Thoracic aorta (tissue), 2 donors: Measurements from ENCODE around the gene SRGAP2C. TPM values are rescaled to one million over a fixed set of nuclear protein-coding genes. Genes with fewer than 3 reads are reported as not detected.
"Not testable (repeated sequence)": the region's sequence is repeated elsewhere in the genome, so short reads cannot be mapped to it uniquely, and the experiment has no call there.

Source experiments
- ATAC-seq: fragments of 150-250 bp; one replicate; pipeline ENCODE4 v1.8.0; 2017; ENCODE audit warnings: low read depth; ENCODE audit not compliant: insufficient number of reproducible peaks, low FRiP score
- DNase-seq: peaks from one replicate; pipeline ENCODE4 v3.0.0-alpha.2; 2020; ENCODE audit warnings: low spot score
- H3K27ac ChIP-seq, 2 donors: fragments of 200-600 bp; sonication (generic); 1 replicate in 1 of 2; 2 replicates in 1 of 2; pipeline ENCODE4 v1.5.1; 2016; ENCODE audit warnings: mild to moderate bottlenecking in 2 of 2, moderate library complexity in 2 of 2
- H3K27me3 ChIP-seq: fragments of 200-600 bp; sonication (generic); replicated peaks from 2 replicates; pipeline ENCODE4 v1.6.0; 2016; ENCODE audit warnings: mild to moderate bottlenecking; ENCODE audit not compliant: insufficient read depth
- H3K36me3 ChIP-seq: fragments of 200-600 bp; sonication (generic); one replicate; pipeline ENCODE4 v1.5.1; 2016
- H3K4me1 ChIP-seq, 2 donors: fragments of 200-600 bp; sonication (generic); 1 replicate in 1 of 2; 2 replicates in 1 of 2; pipeline versions ENCODE4 v1.5.1 to v1.6.0; 2016; ENCODE audit warnings: low read depth in 2 of 2, mild to moderate bottlenecking in 1 of 2; ENCODE audit not compliant: control insufficient read depth in 1 of 2
- H3K4me3 ChIP-seq: fragments of 200-600 bp; sonication (generic); 2 replicates; pipeline ENCODE4 v1.5.1; 2016; ENCODE audit warnings: mild to moderate bottlenecking
- H3K9me3 ChIP-seq: fragments of 200-600 bp; sonication (generic); 2 replicates; pipeline ENCODE4 v1.5.1; 2016
- CTCF ChIP-seq: fragments of 200-600 bp; sonication (generic); IDR thresholded peaks from one replicate; pipeline ENCODE4 v1.5.1; 2019; ENCODE audit warnings: antibody characterized with exemption
- total RNA-seq, 2 donors: library from RNA; depleted of rRNA; stranded (reverse); fragments of >200 nt; gene quantifications; one replicate each; pipeline versions ENCODE4 v1.1.0 to v1.2.3, GENCODE V29; 2016

The SRGAP2C gene
- total RNA-seq, 2 donors from 2014 or later, result 19.1 to 27.7 TPM

DNA sequence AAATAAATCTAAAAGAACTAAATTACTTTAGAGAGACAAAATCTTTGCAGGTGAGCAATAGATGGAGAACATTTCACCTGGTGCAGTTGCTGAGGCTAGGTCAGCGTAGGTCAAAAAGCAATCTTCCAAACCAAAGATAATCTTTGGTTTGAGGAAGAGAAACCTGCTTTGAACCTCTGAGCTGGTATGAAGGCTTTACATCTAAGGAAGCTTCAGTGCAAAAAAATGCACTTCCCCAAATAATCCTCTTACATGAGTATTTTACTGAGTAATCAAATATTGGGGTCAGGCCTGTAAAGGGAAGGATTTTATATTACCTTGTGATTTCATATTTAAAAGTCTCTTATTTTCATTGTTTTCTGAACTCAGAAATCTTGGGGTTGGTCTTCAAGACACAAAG is 223.6 kb downstream of the SRGAP2C start:
- DNase-seq (no peak), ATAC-seq (no peak)
- Histone ChIP-seq H3K27me3 (no peaks in the 10 kb centered on the region), H3K27ac (no peak overlapping the region), H3K36me3 (no peaks in the 10 kb centered on the region), H3K4me1 (no peaks in the 10 kb centered on the region), H3K4me3 (no peak overlapping the region), H3K9me3 (no peaks in the 10 kb centered on the region)
- TF ChIP-seq CTCF, result no peak

DNA sequence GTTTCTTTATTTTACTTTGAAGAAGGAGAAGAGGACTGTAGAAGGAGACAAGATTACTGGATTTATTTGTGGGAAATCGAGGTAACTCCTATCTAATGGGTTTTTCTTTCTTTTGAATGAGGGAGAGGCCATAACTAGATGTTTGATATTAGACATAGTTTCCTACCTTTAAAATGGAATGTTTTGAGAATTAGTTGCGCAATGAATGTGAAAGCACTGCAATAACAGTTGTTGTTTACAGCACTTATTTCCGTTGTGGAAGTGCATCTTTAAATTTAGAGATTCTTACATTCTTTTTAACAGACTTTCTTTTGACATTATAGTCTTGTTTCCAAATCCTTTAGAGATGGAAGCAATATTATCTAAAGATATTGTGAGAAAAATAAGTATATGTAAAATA is 229.0 kb downstream of the SRGAP2C start:
- ATAC-seq (no peak), DNase-seq (no peak)
- no peak for TF ChIP-seq CTCF
- Histone ChIP-seq H3K4me3 (no peak overlapping the region), H3K9me3 (no peaks in the 10 kb centered on the region), H3K36me3 (no peaks in the 10 kb centered on the region), H3K4me1 (peaks cover 6 to 7% of the 10 kb centered on the region in 2 donors), H3K27me3 (no peaks in the 10 kb centered on the region), H3K27ac (no peak overlapping the region)

DNA sequence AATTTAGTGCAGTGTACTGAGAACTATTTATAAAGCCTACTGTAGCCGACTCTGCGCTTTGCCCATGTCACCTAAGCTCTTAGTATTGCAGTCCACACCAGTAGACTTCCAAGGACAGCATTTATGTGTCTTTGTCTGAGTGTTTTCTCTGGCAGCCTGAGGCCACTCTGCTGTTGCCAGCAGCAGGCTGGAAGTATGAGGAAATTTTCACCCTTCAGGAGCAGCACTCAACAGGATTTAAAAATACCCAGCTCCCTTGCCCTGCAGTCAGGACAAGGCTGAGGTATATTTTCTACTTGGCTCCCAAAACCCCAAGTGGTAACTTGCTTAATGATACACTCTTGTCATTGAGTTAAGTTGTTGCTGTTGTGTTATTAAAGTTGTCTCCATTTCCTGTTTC is 230.1 kb downstream of the SRGAP2C start:
- H3K27ac ChIP-seq, result no peak overlapping the region
- H3K9me3 ChIP-seq, result no peaks in the 10 kb centered on the region
- ATAC-seq (peak; percentile 65), DNase-seq (no peak)
- peaks cover 6 to 7% of the 10 kb centered on the region in 2 donors for H3K4me1 ChIP-seq
- H3K4me3 ChIP-seq, result no peak overlapping the region
- H3K27me3 ChIP-seq, result no peaks in the 10 kb centered on the region
- H3K36me3 ChIP-seq, result no peaks in the 10 kb centered on the region
- no peak for TF ChIP-seq CTCF

- no peak for TF ChIP-seq CTCF
- Histone ChIP-seq H3K9me3 (no peaks in the 10 kb centered on the region), H3K4me1 (peaks cover 6 to 7% of the 10 kb centered on the region in 2 donors), H3K4me3 (no peak overlapping the region), H3K27ac (no peak overlapping the region), H3K36me3 (no peaks in the 10 kb centered on the region), H3K27me3 (no peaks in the 10 kb centered on the region)
- ATAC-seq, result no peak
- no peak for DNase-seq
Measured at GRCh38 chr1:121417325-121417923, 232.6 kb downstream of the SRGAP2C start.

- Histone ChIP-seq H3K27me3 (no peaks in the 10 kb centered on the region), H3K4me1 (peaks cover 6 to 7% of the 10 kb centered on the region in 2 donors), H3K9me3 (no peaks in the 10 kb centered on the region), H3K36me3 (no peaks in the 10 kb centered on the region), H3K27ac (no peak overlapping the region), H3K4me3 (no peak overlapping the region)
- TF ChIP-seq CTCF, result no peak
- ATAC-seq, result no peak
- DNase-seq, result no peak
Measured at GRCh38 chr1:121418369-121419049, 233.7 kb downstream of the SRGAP2C start.

DNA sequence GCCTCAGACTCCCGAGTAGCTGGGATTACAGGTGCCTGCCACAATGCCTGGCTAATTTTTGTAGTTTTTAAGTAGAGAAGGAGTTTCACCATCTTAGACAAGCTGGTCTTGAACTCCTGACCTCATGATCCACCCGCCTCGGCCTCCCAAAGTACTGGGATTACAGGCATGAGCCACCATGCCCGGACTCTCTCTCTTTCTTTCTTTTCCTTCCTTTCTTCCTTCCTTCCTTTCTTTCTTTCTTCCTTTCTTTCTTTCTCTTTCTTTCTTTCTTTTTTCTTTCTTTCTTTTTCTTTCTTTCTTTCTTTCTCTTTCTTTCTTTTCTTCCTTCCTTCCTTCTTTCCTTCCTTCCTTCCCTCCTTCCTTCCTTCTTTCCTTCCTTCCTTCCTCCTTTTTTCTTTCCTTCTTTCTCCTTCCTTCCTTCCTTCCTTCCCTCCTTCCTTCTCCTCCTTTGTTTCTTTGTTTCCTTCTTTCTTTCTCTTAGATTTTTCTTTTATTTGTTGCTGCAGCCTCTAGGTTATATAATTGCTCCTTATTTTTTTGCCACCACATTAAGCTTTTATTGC is 234.4 kb downstream of the SRGAP2C start:
- not testable (repeated sequence) for H3K4me3 ChIP-seq, H3K4me1 ChIP-seq, H3K36me3 ChIP-seq, H3K27ac ChIP-seq, ATAC-seq, H3K9me3 ChIP-seq, DNase-seq, H3K27me3 ChIP-seq

- not testable (repeated sequence) for H3K9me3 ChIP-seq, DNase-seq, ATAC-seq, H3K4me3 ChIP-seq, H3K27ac ChIP-seq, H3K4me1 ChIP-seq, H3K36me3 ChIP-seq, H3K27me3 ChIP-seq
Measured at GRCh38 chr1:121421490-121421889, 236.7 kb downstream of the SRGAP2C start.

GRCh38 chr1:121423956-121424355 is 239.2 kb downstream of the SRGAP2C start:
- not testable (repeated sequence) for H3K4me1 ChIP-seq, H3K27ac ChIP-seq, H3K27me3 ChIP-seq, DNase-seq, H3K36me3 ChIP-seq, ATAC-seq, H3K4me3 ChIP-seq, H3K9me3 ChIP-seq
